Measurements from ENCODE around the gene ATP2B1.
A peak's percentile ranks its signal among the peaks of the same experiment; 100 is the strongest.

Gene ATP2B1

GRCh38 chr12:89678225-89678624 lies 30.4 kb downstream of the ATP2B1 start:
- Mint-ChIP-seq H3K27ac (no peak overlapping the region), H3K36me3 (ENCODE audit: insufficient read depth) (peaks cover 13% of the 10 kb centered on the region), H3K4me1 (ENCODE audit: low read depth in 2 of 2) (peaks cover 29 to 60% of the 10 kb centered on the region in 2 donors), H3K9me3 (no peaks in the 10 kb centered on the region), H3K4me3 (no peak overlapping the region), H3K27me3 (no peaks in the 10 kb centered on the region)
- no peak for ATAC-seq (replicated peaks)
- DNase-seq: no peak

GRCh38 chr12:89676930-89677329 lies 31.7 kb downstream of the ATP2B1 start:
- Mint-ChIP-seq H3K4me1 (ENCODE audit: low read depth in 2 of 2) (peaks cover 38 to 66% of the 10 kb centered on the region in 2 donors), H3K27ac (peak overlapping the region in 1 of 2 donors; percentile 62), H3K4me3 (no peak overlapping the region), H3K27me3 (no peaks in the 10 kb centered on the region), H3K9me3 (no peaks in the 10 kb centered on the region), H3K36me3 (ENCODE audit: insufficient read depth) (peaks cover 16% of the 10 kb centered on the region)
- DNase-seq (no peak), ATAC-seq (replicated peaks) (no peak)

GRCh38 chr12:89674326-89674942 lies 34.2 kb downstream of the ATP2B1 start:
- H3K36me3 Mint-ChIP-seq (ENCODE audit: insufficient read depth): peaks cover 7% of the 10 kb centered on the region
- H3K27ac Mint-ChIP-seq: peak overlapping the region in 1 of 2 donors; percentile 2
- H3K27me3 Mint-ChIP-seq: no peaks in the 10 kb centered on the region
- no peaks in the 10 kb centered on the region for H3K9me3 Mint-ChIP-seq
- ATAC-seq (replicated peaks) (peak; percentile 38), DNase-seq (no peak)
- peaks cover 41 to 71% of the 10 kb centered on the region in 2 donors for H3K4me1 Mint-ChIP-seq (ENCODE audit: low read depth in 2 of 2)
- peak overlapping the region in 1 of 2 donors; percentile 6 for H3K4me3 Mint-ChIP-seq

- H3K9me3 Mint-ChIP-seq: no peaks in the 10 kb centered on the region
- no peak for DNase-seq
- H3K36me3 Mint-ChIP-seq (ENCODE audit: insufficient read depth): peaks cover 7% of the 10 kb centered on the region
- peaks cover 45 to 73% of the 10 kb centered on the region in 2 donors for H3K4me1 Mint-ChIP-seq (ENCODE audit: low read depth in 2 of 2)
- peak overlapping the region in 1 of 2 donors; percentile 2 for H3K27ac Mint-ChIP-seq
- no peak for ATAC-seq (replicated peaks)
- peak overlapping the region; percentile 0 to 6 for H3K4me3 Mint-ChIP-seq
- no peaks in the 10 kb centered on the region for H3K27me3 Mint-ChIP-seq
Observed at GRCh38 chr12:89673603-89674002, 35.0 kb downstream of the ATP2B1 start.

- Mint-ChIP-seq H3K4me1 (ENCODE audit: low read depth in 2 of 2) (peaks cover 43 to 71% of the 10 kb centered on the region in 2 donors), H3K27ac (peak overlapping the region; percentile 67 to 70), H3K27me3 (no peaks in the 10 kb centered on the region), H3K36me3 (ENCODE audit: insufficient read depth) (peaks cover 7% of the 10 kb centered on the region), H3K9me3 (no peaks in the 10 kb centered on the region), H3K4me3 (peak overlapping the region; percentile 6 to 60)
- no peak for DNase-seq
- no peak for ATAC-seq (replicated peaks)
Observed at GRCh38 chr12:89672589-89672979, 36.1 kb downstream of the ATP2B1 start.

- Mint-ChIP-seq H3K36me3 (ENCODE audit: insufficient read depth) (peaks cover 7% of the 10 kb centered on the region), H3K27ac (peak overlapping the region in 1 of 2 donors; percentile 67), H3K27me3 (no peaks in the 10 kb centered on the region), H3K4me3 (peak overlapping the region; percentile 6 to 60), H3K9me3 (no peaks in the 10 kb centered on the region), H3K4me1 (ENCODE audit: low read depth in 2 of 2) (peaks cover 50 to 77% of the 10 kb centered on the region in 2 donors)
- no peak for DNase-seq
- no peak for ATAC-seq (replicated peaks)
Observed at GRCh38 chr12:89671469-89671868, 37.2 kb downstream of the ATP2B1 start.

GRCh38 chr12:89669197-89669596 lies 39.4 kb downstream of the ATP2B1 start:
- H3K27ac Mint-ChIP-seq: no peak overlapping the region
- DNase-seq (no peak), ATAC-seq (replicated peaks) (no peak)
- peaks cover 53 to 73% of the 10 kb centered on the region in 2 donors for H3K4me1 Mint-ChIP-seq (ENCODE audit: low read depth in 2 of 2)
- H3K36me3 Mint-ChIP-seq (ENCODE audit: insufficient read depth): peaks cover 7% of the 10 kb centered on the region
- H3K9me3 Mint-ChIP-seq: no peaks in the 10 kb centered on the region
- no peaks in the 10 kb centered on the region for H3K27me3 Mint-ChIP-seq
- no peak overlapping the region for H3K4me3 Mint-ChIP-seq

- Mint-ChIP-seq H3K9me3 (no peaks in the 10 kb centered on the region), H3K27me3 (no peaks in the 10 kb centered on the region), H3K4me1 (ENCODE audit: low read depth in 2 of 2) (peaks cover 40 to 65% of the 10 kb centered on the region in 2 donors), H3K27ac (no peak overlapping the region), H3K36me3 (ENCODE audit: insufficient read depth) (peaks cover 6% of the 10 kb centered on the region), H3K4me3 (no peak overlapping the region)
- ATAC-seq (replicated peaks) (no peak), DNase-seq (no peak)
Observed at GRCh38 chr12:89665556-89665955, 43.1 kb downstream of the ATP2B1 start.

- peak overlapping the region in 1 of 2 donors; percentile 11 for H3K4me3 Mint-ChIP-seq
Observed at GRCh38 chr12:89664441-89664840, 44.2 kb downstream of the ATP2B1 start.

GRCh38 chr12:89663577-89664357 lies 44.9 kb downstream of the ATP2B1 start:
- H3K27me3 Mint-ChIP-seq: no peaks in the 10 kb centered on the region
- H3K4me3 Mint-ChIP-seq: peak overlapping the region; percentile 2 to 27
- H3K9me3 Mint-ChIP-seq: no peaks in the 10 kb centered on the region
- DNase-seq (no peak), ATAC-seq (replicated peaks) (peak; percentile 55)
- H3K4me1 Mint-ChIP-seq (ENCODE audit: low read depth in 2 of 2): peaks cover 35 to 65% of the 10 kb centered on the region in 2 donors
- H3K36me3 Mint-ChIP-seq (ENCODE audit: insufficient read depth): peaks cover 6% of the 10 kb centered on the region
- peak overlapping the region; percentile 0 to 10 for H3K27ac Mint-ChIP-seq

More at GRCh38 chr12:89664441-89664840, 44.2 kb downstream of the ATP2B1 start:
- no peaks in the 10 kb centered on the region for H3K9me3 Mint-ChIP-seq
- H3K27me3 Mint-ChIP-seq: no peaks in the 10 kb centered on the region
- H3K27ac Mint-ChIP-seq: peak overlapping the region in 1 of 2 donors; percentile 0
- peaks cover 6% of the 10 kb centered on the region for H3K36me3 Mint-ChIP-seq (ENCODE audit: insufficient read depth)
- peaks cover 39 to 64% of the 10 kb centered on the region in 2 donors for H3K4me1 Mint-ChIP-seq (ENCODE audit: low read depth in 2 of 2)
- DNase-seq (no peak), ATAC-seq (replicated peaks) (peak; percentile 7)

- peak overlapping the region in 1 of 2 donors; percentile 22 for H3K27ac Mint-ChIP-seq
- DNase-seq (no peak), ATAC-seq (replicated peaks) (no peak)
- H3K27me3 Mint-ChIP-seq: no peaks in the 10 kb centered on the region
- no peaks in the 10 kb centered on the region for H3K9me3 Mint-ChIP-seq
- H3K4me1 Mint-ChIP-seq (ENCODE audit: low read depth in 2 of 2): peaks cover 32 to 65% of the 10 kb centered on the region in 2 donors
- H3K4me3 Mint-ChIP-seq: no peak overlapping the region
- H3K36me3 Mint-ChIP-seq (ENCODE audit: insufficient read depth): peaks cover 6% of the 10 kb centered on the region
Observed at GRCh38 chr12:89662623-89663022, 46.0 kb downstream of the ATP2B1 start.

GRCh38 chr12:89661706-89662330 lies 46.8 kb downstream of the ATP2B1 start:
- peak in 1 of 3 experiments; percentile 19 for DNase-seq
- Mint-ChIP-seq H3K27me3 (no peaks in the 10 kb centered on the region), H3K4me1 (ENCODE audit: low read depth in 2 of 2) (peaks cover 33 to 65% of the 10 kb centered on the region in 2 donors), H3K27ac (peak overlapping the region; percentile 61 to 90), H3K9me3 (no peaks in the 10 kb centered on the region), H3K36me3 (ENCODE audit: insufficient read depth) (peaks cover 6% of the 10 kb centered on the region), H3K4me3 (peak overlapping the region; percentile 56 to 57)
- peak; percentile 80 for ATAC-seq (replicated peaks)

- Mint-ChIP-seq H3K4me3 (no peak overlapping the region), H3K9me3 (no peaks in the 10 kb centered on the region), H3K27me3 (no peaks in the 10 kb centered on the region)
Observed at GRCh38 chr12:89657739-89658138, 50.9 kb downstream of the ATP2B1 start.

More at GRCh38 chr12:89657739-89658138, 50.9 kb downstream of the ATP2B1 start:
- Mint-ChIP-seq H3K36me3 (ENCODE audit: insufficient read depth) (peaks cover 19% of the 10 kb centered on the region), H3K27ac (peak overlapping the region in 1 of 2 donors; percentile 23), H3K4me1 (ENCODE audit: low read depth in 2 of 2) (peaks cover 24 to 55% of the 10 kb centered on the region in 2 donors)
- no peak for DNase-seq
- ATAC-seq (replicated peaks): no peak

Measured in effector memory CD8-positive, alpha-beta T cell (primary cell).